ENCODE results near the gene TMEM255B. TPM values are rescaled to one million over a fixed set of nuclear protein-coding genes. Genes with fewer than 3 reads are reported as not detected.
"Not testable (repeated sequence)": the region's sequence is repeated elsewhere in the genome, so short reads cannot be mapped to it uniquely, and the experiment has no call there.

Gene TMEM255B
- total RNA-seq, 1 donor from 2014 or later, result 0.26 TPM

DNA sequence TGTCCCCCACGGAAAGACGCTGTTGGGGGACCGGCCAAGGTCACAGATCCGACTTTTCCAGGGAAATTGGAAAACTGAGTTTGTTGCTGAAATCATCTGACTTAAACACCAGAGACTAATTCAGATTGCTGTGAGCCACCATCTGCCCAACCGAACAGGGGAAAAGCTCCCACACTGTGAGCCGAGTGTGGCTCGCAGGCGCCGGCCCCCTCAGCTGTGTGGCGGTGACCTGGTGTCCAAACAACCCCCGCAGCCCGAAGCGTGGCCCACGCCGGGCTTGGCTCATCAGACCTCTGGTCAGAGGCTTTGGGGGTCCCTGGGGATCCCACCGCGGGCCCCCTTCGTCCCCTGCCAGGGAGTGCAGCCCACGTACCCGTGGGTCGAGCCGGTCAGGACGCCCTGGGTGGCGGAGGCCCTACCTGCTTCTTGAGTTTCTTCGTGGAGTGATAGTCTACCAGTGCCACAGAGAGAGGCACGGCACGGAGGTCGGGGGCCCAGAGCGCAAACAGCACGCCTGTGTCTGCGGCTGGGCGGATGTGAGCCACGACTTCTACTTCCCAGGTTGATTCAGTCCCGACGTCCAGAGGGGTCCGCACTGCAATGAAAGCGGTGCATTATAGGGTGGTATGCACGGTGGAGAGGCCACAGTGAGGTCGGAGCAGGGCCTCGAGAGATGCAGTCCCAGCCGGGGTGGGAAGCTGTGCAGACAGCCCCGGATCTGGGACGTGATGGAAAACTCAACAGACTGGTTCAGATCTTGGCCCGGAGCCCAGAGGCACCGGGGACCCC is 64.1 kb downstream of the TMEM255B start:
- H3K9me3 ChIP-seq (ENCODE audit: low read depth), result no peaks in the 10 kb centered on the region
- H3K27ac ChIP-seq, result no peak overlapping the region
- H3K36me3 ChIP-seq, result no peaks in the 10 kb centered on the region
- no peak overlapping the region for H3K4me2 ChIP-seq
- H3K4me3 Mint-ChIP-seq, result no peak overlapping the region
- H3K4me1 ChIP-seq, result no peaks in the 10 kb centered on the region
- no peak for DNase-seq (ENCODE audit: low spot score)
- H3K9me3 Mint-ChIP-seq, result no peaks in the 10 kb centered on the region
- H3K4me1 Mint-ChIP-seq, result peaks cover 13% of the 10 kb centered on the region
- TF ChIP-seq, protein P1, sequence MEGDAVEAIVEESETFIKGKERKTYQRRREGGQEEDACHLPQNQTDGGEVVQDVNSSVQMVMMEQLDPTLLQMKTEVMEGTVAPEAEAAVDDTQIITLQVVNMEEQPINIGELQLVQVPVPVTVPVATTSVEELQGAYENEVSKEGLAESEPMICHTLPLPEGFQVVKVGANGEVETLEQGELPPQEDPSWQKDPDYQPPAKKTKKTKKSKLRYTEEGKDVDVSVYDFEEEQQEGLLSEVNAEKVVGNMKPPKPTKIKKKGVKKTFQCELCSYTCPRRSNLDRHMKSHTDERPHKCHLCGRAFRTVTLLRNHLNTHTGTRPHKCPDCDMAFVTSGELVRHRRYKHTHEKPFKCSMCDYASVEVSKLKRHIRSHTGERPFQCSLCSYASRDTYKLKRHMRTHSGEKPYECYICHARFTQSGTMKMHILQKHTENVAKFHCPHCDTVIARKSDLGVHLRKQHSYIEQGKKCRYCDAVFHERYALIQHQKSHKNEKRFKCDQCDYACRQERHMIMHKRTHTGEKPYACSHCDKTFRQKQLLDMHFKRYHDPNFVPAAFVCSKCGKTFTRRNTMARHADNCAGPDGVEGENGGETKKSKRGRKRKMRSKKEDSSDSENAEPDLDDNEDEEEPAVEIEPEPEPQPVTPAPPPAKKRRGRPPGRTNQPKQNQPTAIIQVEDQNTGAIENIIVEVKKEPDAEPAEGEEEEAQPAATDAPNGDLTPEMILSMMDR (IDR thresholded peaks at IDR 0.05), result no peak
- no peak for TF ChIP-seq EZH2phosphoT487 (IDR thresholded peaks at IDR 0.05)
- no peak for TF ChIP-seq EZH2 (IDR thresholded peaks at IDR 0.05)
- H3K9ac ChIP-seq, result no peak overlapping the region
- H3K36me3 Mint-ChIP-seq, result peaks cover 12% of the 10 kb centered on the region
- no peak overlapping the region for H2AFZ ChIP-seq (replicated peaks)
- no peaks in the 10 kb centered on the region for H4K20me1 ChIP-seq (ENCODE audit: low read depth)
- H3K27me3 ChIP-seq, result no peaks in the 10 kb centered on the region
- peaks cover 2% of the 10 kb centered on the region for H3K27me3 Mint-ChIP-seq (ENCODE audit: insufficient read depth, low read depth)
- H3F3A ChIP-seq (ENCODE audit: low read depth), result no peaks in the 10 kb centered on the region
- peak overlapping the region; percentile 61 for H3K27ac Mint-ChIP-seq
- H3K4me3 ChIP-seq, result no peak overlapping the region
- H3K79me2 ChIP-seq (ENCODE audit: low read depth), result no peaks in the 10 kb centered on the region

DNA sequence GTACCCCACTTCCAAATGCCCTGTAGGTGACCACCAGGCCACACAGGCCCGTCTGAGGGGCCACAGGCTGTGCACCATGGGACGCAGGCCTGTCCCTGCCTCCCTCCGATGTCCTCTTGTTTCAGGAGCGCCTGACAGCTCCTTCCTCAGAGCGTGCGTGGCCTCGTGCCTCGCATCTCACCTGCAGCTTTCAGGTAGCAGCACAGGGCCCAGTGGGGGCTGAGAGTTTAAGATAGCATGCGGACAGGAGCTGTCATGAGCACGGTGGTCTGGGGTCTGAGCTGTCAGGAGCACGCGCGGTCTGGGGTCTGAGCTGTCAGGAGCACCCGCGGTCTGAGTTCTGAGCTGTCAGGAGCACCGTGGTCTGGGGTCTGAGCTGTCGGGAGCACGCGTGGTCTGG is 64.7 kb downstream of the TMEM255B start:
- no peak overlapping the region for H3K27ac ChIP-seq
- H3K4me2 ChIP-seq, result no peak overlapping the region
- TF ChIP-seq EZH2 (IDR thresholded peaks at IDR 0.05) (no peak), EZH2phosphoT487 (IDR thresholded peaks at IDR 0.05) (no peak)
- TF ChIP-seq, protein P1 (IDR thresholded peaks at IDR 0.05), result no peak
- no peak overlapping the region for H2AFZ ChIP-seq (replicated peaks)
- no peaks in the 10 kb centered on the region for H3K9me3 Mint-ChIP-seq
- H3K36me3 ChIP-seq, result no peaks in the 10 kb centered on the region
- no peak overlapping the region for H3K9ac ChIP-seq
- H3K4me3 ChIP-seq, result no peak overlapping the region
- no peaks in the 10 kb centered on the region for H3K79me2 ChIP-seq (ENCODE audit: low read depth)
- no peak overlapping the region for H3K27ac Mint-ChIP-seq
- no peaks in the 10 kb centered on the region for H3F3A ChIP-seq (ENCODE audit: low read depth)
- H3K4me3 Mint-ChIP-seq, result no peak overlapping the region
- no peaks in the 10 kb centered on the region for H3K27me3 ChIP-seq
- no peak for DNase-seq (ENCODE audit: low spot score)
- no peaks in the 10 kb centered on the region for H4K20me1 ChIP-seq (ENCODE audit: low read depth)
- peaks cover 2% of the 10 kb centered on the region for H3K27me3 Mint-ChIP-seq (ENCODE audit: insufficient read depth, low read depth)
- H3K9me3 ChIP-seq (ENCODE audit: low read depth), result no peaks in the 10 kb centered on the region
- peaks cover 12% of the 10 kb centered on the region for H3K36me3 Mint-ChIP-seq
- H3K4me1 Mint-ChIP-seq, result peaks cover 13% of the 10 kb centered on the region
- no peaks in the 10 kb centered on the region for H3K4me1 ChIP-seq

- Histone ChIP-seq H3K27ac (no peak overlapping the region), H3K79me2 (ENCODE audit: low read depth) (no peaks in the 10 kb centered on the region), H3K9ac (no peak overlapping the region), H3F3A (ENCODE audit: low read depth) (no peaks in the 10 kb centered on the region), H3K4me1 (no peaks in the 10 kb centered on the region), H3K36me3 (no peaks in the 10 kb centered on the region), H3K4me3 (no peak overlapping the region), H2AFZ (replicated peaks) (no peak overlapping the region), H3K4me2 (no peak overlapping the region), H3K9me3 (ENCODE audit: low read depth) (no peaks in the 10 kb centered on the region), H3K27me3 (no peaks in the 10 kb centered on the region), H4K20me1 (ENCODE audit: low read depth) (no peaks in the 10 kb centered on the region)
- peaks cover 13% of the 10 kb centered on the region for H3K4me1 Mint-ChIP-seq
- TF ChIP-seq, protein P1 (IDR thresholded peaks at IDR 0.05), result no peak
- TF ChIP-seq EZH2 (IDR thresholded peaks at IDR 0.05), result no peak
- no peak for TF ChIP-seq EZH2phosphoT487 (IDR thresholded peaks at IDR 0.05)
- no peak overlapping the region for H3K4me3 Mint-ChIP-seq
- DNase-seq (ENCODE audit: low spot score), result no peak
- peaks cover 12% of the 10 kb centered on the region for H3K36me3 Mint-ChIP-seq
- H3K9me3 Mint-ChIP-seq, result no peaks in the 10 kb centered on the region
- H3K27ac Mint-ChIP-seq, result peak overlapping the region; percentile 50
- peaks cover 2% of the 10 kb centered on the region for H3K27me3 Mint-ChIP-seq (ENCODE audit: insufficient read depth, low read depth)
Measured at GRCh38 chr13:113825841-113826240, 66.8 kb downstream of the TMEM255B start.

- not testable (repeated sequence) for H4K20me1 ChIP-seq (ENCODE audit: low read depth); DNase-seq (ENCODE audit: low spot score)
Measured at GRCh38 chr13:113826446-113826845, 67.4 kb downstream of the TMEM255B start.

More at GRCh38 chr13:113826446-113826845, 67.4 kb downstream of the TMEM255B start:
- not testable (repeated sequence) for H3K27me3 Mint-ChIP-seq (ENCODE audit: insufficient read depth, low read depth); H3F3A ChIP-seq (ENCODE audit: low read depth); H3K9me3 ChIP-seq (ENCODE audit: low read depth); H3K9ac ChIP-seq; H3K27me3 ChIP-seq; H3K36me3 ChIP-seq; H3K4me1 Mint-ChIP-seq; H3K4me2 ChIP-seq; H3K4me3 Mint-ChIP-seq; H3K4me3 ChIP-seq; H3K9me3 Mint-ChIP-seq; H2AFZ ChIP-seq (replicated peaks); H3K4me1 ChIP-seq; H3K27ac Mint-ChIP-seq; H3K27ac ChIP-seq; H3K79me2 ChIP-seq (ENCODE audit: low read depth)
- H3K36me3 Mint-ChIP-seq, result peaks cover 12% of the 10 kb centered on the region

All from neural progenitor cell (in vitro differentiated cells).